Adrenal gland (tissue), 5 donors: ENCODE data around the gene DLK1.

ENCODE experiments used
- CTCF ChIP-seq, 6 experiments: fragments of 450-650 bp in 4 of 6; fragments of 200-600 bp in 2 of 6; sonication (generic) in 1 of 6; IDR thresholded peaks; 1 replicate in 5 of 6; 2 replicates in 1 of 6; pipeline versions ENCODE4 v1.5.1 to v1.8.0; 2016 to 2021; ENCODE audit warnings: antibody characterized with exemption in 6 of 6, mild to moderate bottlenecking in 2 of 6, moderate library complexity in 1 of 6
- POLR2A ChIP-seq, 2 donors: fragments of 450-650 bp; IDR thresholded peaks; one replicate each; pipeline ENCODE4 v1.6.1; 2017; ENCODE audit warnings: antibody characterized with exemption in 2 of 2, mild to moderate bottlenecking in 2 of 2, moderate library complexity in 1 of 2
- donor health status: DM: no; HTN: no; CAD: no.

- TF ChIP-seq CTCF (IDR thresholded peaks at IDR 0.05) (no peak), POLR2A (IDR thresholded peaks at IDR 0.05) (no peak)
Observed at GRCh38 chr14:100755649-100756048, 29.0 kb downstream of the DLK1 start.
